Stimulated activated CD4-positive, alpha-beta T cell treated with anti-CD3 and anti-CD28 coated beads, Interleukin-12 subunit alpha, Interleukin-12 subunit beta, amount 100 ng/mL, for 24 hours (primary cell): ENCODE measurements around the gene CLK3.
A peak's percentile ranks its signal among the peaks of the same experiment; 100 is the strongest.
"Not testable (repeated sequence)": the region's sequence is repeated elsewhere in the genome, so short reads cannot be mapped to it uniquely, and the experiment has no call there.

ENCODE experiments used
- DNase-seq, 2 experiments: peaks; one replicate each; pipeline ENCODE4 v3.0.0-alpha.2; 2020; ENCODE audit warnings: low read depth in 2 of 2

The CLK3 gene

GRCh38 chr15:74615508-74616365 is at the start of gene CLK3:
Gene CLK3 (plus strand): TSS chr15:74615836. CDS start chr15:74619197, 3,361 bp downstream.
- peak; percentile 93 to 94 for DNase-seq

- DNase-seq = no peak
Observed at GRCh38 chr15:74568594-74568993, 47.0 kb upstream of the CLK3 start.

- DNase-seq = no peak
Observed at GRCh38 chr15:74569731-74570070, 45.9 kb upstream of the CLK3 start.

- no peak for DNase-seq
Observed at GRCh38 chr15:74571191-74571590, 44.4 kb upstream of the CLK3 start.

GRCh38 chr15:74573987-74574386 is 41.6 kb upstream of the CLK3 start:
- DNase-seq = no peak

- no peak for DNase-seq
Observed at GRCh38 chr15:74578496-74578994, 37.1 kb upstream of the CLK3 start.

GRCh38 chr15:74579001-74579400 is 36.6 kb upstream of the CLK3 start:
- DNase-seq = no peak

- no peak for DNase-seq
Observed at GRCh38 chr15:74580538-74581350, 34.9 kb upstream of the CLK3 start.

- DNase-seq = no peak
Observed at GRCh38 chr15:74584204-74584603, 31.4 kb upstream of the CLK3 start.

- no peak for DNase-seq
Observed at GRCh38 chr15:74584779-74585178, 30.9 kb upstream of the CLK3 start.

- no peak for DNase-seq
Observed at GRCh38 chr15:74585191-74585590, 30.4 kb upstream of the CLK3 start.

- DNase-seq = no peak
Observed at GRCh38 chr15:74585857-74586256, 29.8 kb upstream of the CLK3 start.

GRCh38 chr15:74589826-74590225 is 25.8 kb upstream of the CLK3 start:
- no peak for DNase-seq

GRCh38 chr15:74592222-74592621 is 23.4 kb upstream of the CLK3 start:
- no peak for DNase-seq

- no peak for DNase-seq
Observed at GRCh38 chr15:74593122-74593521, 22.5 kb upstream of the CLK3 start.

GRCh38 chr15:74594455-74594854 is 21.2 kb upstream of the CLK3 start:
- DNase-seq = no peak

- DNase-seq = no peak
Observed at GRCh38 chr15:74595271-74595670, 20.4 kb upstream of the CLK3 start.

- not testable (repeated sequence) for DNase-seq
Observed at GRCh38 chr15:74596736-74597135, 18.9 kb upstream of the CLK3 start.

GRCh38 chr15:74597146-74597705 is 18.4 kb upstream of the CLK3 start:
- not testable (repeated sequence) for DNase-seq

GRCh38 chr15:74598126-74598842 is 17.4 kb upstream of the CLK3 start:
- DNase-seq = peak; percentile 73 to 88

- no peak for DNase-seq
Observed at GRCh38 chr15:74599156-74599555, 16.5 kb upstream of the CLK3 start.
